Activated T-cell treated with anti-CD3 and anti-CD28 coated beads for 1 hour (primary cell): ENCODE results near the gene ZNF433.
"Not testable (repeated sequence)": the region's sequence is repeated elsewhere in the genome, so short reads cannot be mapped to it uniquely, and the experiment has no call there.

ENCODE experiments used
- DNase-seq: peaks from one replicate; pipeline ENCODE4 v3.0.0-alpha.2; 2020; ENCODE audit warnings: low read depth

ZNF433 gene

GRCh38 chr19:12035220-12036172, at the start of gene ZNF433:
Gene ZNF433 (minus strand): TSS chr19:12035679. CDS start chr19:12035539, 140 bp downstream.
- peak; percentile 60 for DNase-seq

- DNase-seq: not testable (repeated sequence)
These were observed 47.9 kb upstream of the ZNF433 start for GRCh38 chr19:12083336-12083735.

GRCh38 chr19:12077375-12077774, 41.9 kb upstream of the ZNF433 start:
- no peak for DNase-seq

- DNase-seq: not testable (repeated sequence)
These were observed 40.9 kb upstream of the ZNF433 start for GRCh38 chr19:12076331-12076730.

- DNase-seq: no peak
These were observed 40.2 kb upstream of the ZNF433 start for GRCh38 chr19:12075538-12076139.

- peak; percentile 62 for DNase-seq
These were observed 29.4 kb upstream of the ZNF433 start, which contains the start of gene ZNF844 for GRCh38 chr19:12064590-12065538. Gene ZNF844 (plus strand): TSS chr19:12064731. CDS start chr19:12064874, 143 bp downstream.

GRCh38 chr19:12055784-12056183, 20.3 kb upstream of the ZNF433 start:
- DNase-seq: no peak

- DNase-seq: peak; percentile 29
These were observed 17.2 kb upstream of the ZNF433 start, which contains the start of gene ZNF878 for GRCh38 chr19:12052497-12053169. Gene ZNF878 (minus strand): TSS chr19:12052961. CDS start chr19:12052801, 160 bp downstream.

- DNase-seq: no peak
These were observed 16.6 kb upstream of the ZNF433 start for GRCh38 chr19:12052091-12052496.

- no peak for DNase-seq
These were observed 12.4 kb upstream of the ZNF433 start for GRCh38 chr19:12047868-12048267.

GRCh38 chr19:12043752-12044422, 8.4 kb upstream of the ZNF433 start:
- no peak for DNase-seq

- DNase-seq: no peak
These were observed 7.4 kb upstream of the ZNF433 start for GRCh38 chr19:12042893-12043292.

- DNase-seq: no peak
These were observed 859 bp downstream of the ZNF433 start for GRCh38 chr19:12034620-12035019.

GRCh38 chr19:12034198-12034597, 1.3 kb downstream of the ZNF433 start:
- DNase-seq: no peak

- no peak for DNase-seq
These were observed 19.7 kb downstream of the ZNF433 start for GRCh38 chr19:12015753-12016116.

GRCh38 chr19:12015015-12015752, 20.3 kb downstream of the ZNF433 start:
- DNase-seq: no peak

- DNase-seq: no peak
These were observed 35.1 kb downstream of the ZNF433 start for GRCh38 chr19:12000152-12000981.

GRCh38 chr19:11995174-11995573, 40.3 kb downstream of the ZNF433 start:
- no peak for DNase-seq

GRCh38 chr19:11991921-11992320, 43.6 kb downstream of the ZNF433 start:
- not testable (repeated sequence) for DNase-seq
